ENCODE measurements around the gene PSMG4. TPM values are rescaled to one million over a fixed set of nuclear protein-coding genes. Genes with fewer than 3 reads are reported as not detected.

PSMG4 gene
- 23.1 and 27.9 TPM in 2 replicates for total RNA-seq

DNA sequence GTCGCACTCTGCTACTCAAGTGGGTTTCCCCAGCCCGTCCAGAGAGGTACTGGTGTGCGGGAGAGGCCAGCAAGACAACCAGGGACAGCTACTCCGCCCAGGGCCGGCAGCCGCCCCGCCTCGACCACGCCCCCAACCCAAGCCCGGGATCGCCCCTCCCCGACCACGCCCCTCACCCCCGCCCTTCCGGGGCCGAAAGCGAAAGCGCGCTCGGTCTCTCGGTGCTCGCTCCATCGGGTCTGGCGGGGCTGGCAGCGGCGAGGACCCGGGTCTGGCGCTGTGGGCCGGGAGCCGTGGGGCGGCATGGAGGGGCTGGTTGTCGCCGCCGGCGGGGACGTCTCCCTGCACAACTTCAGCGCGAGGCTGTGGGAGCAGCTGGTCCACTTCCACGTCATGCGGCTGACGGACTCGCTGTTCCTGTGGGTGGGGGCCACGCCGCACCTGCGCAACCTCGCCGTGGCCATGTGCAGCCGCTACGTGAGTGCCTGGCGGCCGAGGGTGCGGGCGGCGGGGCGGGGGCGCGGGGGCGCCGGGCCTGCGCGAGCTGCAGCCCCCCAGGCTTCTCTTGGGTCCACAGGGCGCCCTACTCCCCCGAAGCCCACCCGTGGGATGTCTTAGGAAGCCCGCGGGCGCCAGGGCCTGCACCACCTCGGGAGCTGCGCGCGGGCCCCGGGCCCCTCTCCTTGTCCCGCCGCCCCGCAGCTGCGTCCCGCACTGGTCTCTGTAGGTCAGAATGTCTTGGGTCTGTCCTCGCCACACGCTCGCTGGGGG, at the start of gene PSMG4:
Gene PSMG4, plus strand, starts transcription at position 228 of the 771 bp plus-strand sequence. Its CDS starts 76 bp downstream, at position 304.

GRCh38 chr6:3227363-3228045, 31.2 kb upstream of the PSMG4 start, which contains the start of gene TUBB2B:
Gene TUBB2B, minus strand, starts transcription at chr6:3227653. Its CDS starts 110 bp downstream, at chr6:3227543.

Other genes with a start within 250 kb of the PSMG4 start
- 20.5 and 30.9 TPM in 2 replicates for gene RIPK1, start 190.5 kb upstream of the PSMG4 start, total RNA-seq
- gene BPHL, start 140.2 kb upstream of the PSMG4 start, total RNA-seq = 13.1 and 15.6 TPM in 2 replicates
- gene TUBB2A, start 101.4 kb upstream of the PSMG4 start, total RNA-seq = 67.7 and 172 TPM in 2 replicates
- 5.6 and 18.3 TPM in 2 replicates for gene TUBB2B, start 31.3 kb upstream of the PSMG4 start, total RNA-seq
- gene SLC22A23, start 198.1 kb downstream of the PSMG4 start, total RNA-seq = 0.55 and 0.59 TPM in 2 replicates